Osteoblast (primary cell): Measurements from ENCODE around the gene CCN6. TPM values are rescaled to one million over a fixed set of nuclear protein-coding genes. Genes with fewer than 3 reads are reported as not detected.

Experiments used
- DNase-seq: peaks from one replicate; pipeline ENCODE4 v3.0.0; 2011; ENCODE audit warnings: low spot score, mixed read lengths; ENCODE audit not compliant: insufficient read length; ENCODE audit errors: missing footprints
- H2AFZ ChIP-seq: 2 replicates; pipeline ENCODE4 v1.6.0; 2011; ENCODE audit warnings: mild to moderate bottlenecking, low read length
- H3K27ac ChIP-seq: 2 replicates; pipeline ENCODE4 v1.5.1; 2011; ENCODE audit warnings: mild to moderate bottlenecking, low read depth, low read length, moderate library complexity
- H3K27me3 ChIP-seq: 2 replicates; pipeline ENCODE4 v1.6.0; 2012; ENCODE audit warnings: mild to moderate bottlenecking, control low read depth, inconsistent platforms, low read length, moderate library complexity; ENCODE audit not compliant: insufficient read depth
- H3K36me3 ChIP-seq: 2 replicates; pipeline ENCODE4 v1.5.1; 2011; ENCODE audit warnings: mild to moderate bottlenecking, low read length, control low read depth, moderate library complexity; ENCODE audit not compliant: insufficient read depth
- H3K4me1 ChIP-seq: 2 replicates; pipeline ENCODE4 v1.5.1; 2011; ENCODE audit warnings: mild to moderate bottlenecking, low read length, control low read depth, moderate library complexity; ENCODE audit not compliant: insufficient read depth
- H3K4me2 ChIP-seq: 2 replicates; pipeline ENCODE4 v1.6.0; 2011; ENCODE audit warnings: mild to moderate bottlenecking, low read length; ENCODE audit not compliant: insufficient read depth
- H3K4me3 ChIP-seq: fragments of 200-600 bp; sonication (generic); 3 replicates; pipeline ENCODE4 v1.5.1; 2012; ENCODE audit warnings: mild to moderate bottlenecking, low read length, inconsistent platforms; ENCODE audit not compliant: insufficient read depth
- H3K79me2 ChIP-seq: 2 replicates; pipeline ENCODE4 v1.6.0; 2012; ENCODE audit warnings: mild to moderate bottlenecking, low read length, control low read depth, inconsistent platforms; ENCODE audit not compliant: insufficient read depth
- H3K9me3 ChIP-seq: 2 replicates; pipeline ENCODE4 v1.5.1; 2011; ENCODE audit warnings: low read depth, low read length, control low read depth
- H4K20me1 ChIP-seq: 2 replicates; pipeline ENCODE4 v1.6.0; 2012; ENCODE audit warnings: mild to moderate bottlenecking, low read length, control low read depth; ENCODE audit not compliant: insufficient read depth
- total RNA-seq: library from RNA; depleted of rRNA; stranded (reverse); fragments of >200 nt; gene quantifications from 2 replicates; pipeline ENCODE4 v1.2.3, GENCODE V29; 2012
- TF ChIP-seq, protein P1 (sequence below): IDR thresholded peaks from 2 replicates; pipeline ENCODE4 v1.5.1; 2011; ENCODE audit warnings: mild to moderate bottlenecking, low read depth, low read length, moderate library complexity; ENCODE audit errors: extremely low read depth

Gene CCN6
- total RNA-seq, 1 donor = 6.9 TPM

DNA sequence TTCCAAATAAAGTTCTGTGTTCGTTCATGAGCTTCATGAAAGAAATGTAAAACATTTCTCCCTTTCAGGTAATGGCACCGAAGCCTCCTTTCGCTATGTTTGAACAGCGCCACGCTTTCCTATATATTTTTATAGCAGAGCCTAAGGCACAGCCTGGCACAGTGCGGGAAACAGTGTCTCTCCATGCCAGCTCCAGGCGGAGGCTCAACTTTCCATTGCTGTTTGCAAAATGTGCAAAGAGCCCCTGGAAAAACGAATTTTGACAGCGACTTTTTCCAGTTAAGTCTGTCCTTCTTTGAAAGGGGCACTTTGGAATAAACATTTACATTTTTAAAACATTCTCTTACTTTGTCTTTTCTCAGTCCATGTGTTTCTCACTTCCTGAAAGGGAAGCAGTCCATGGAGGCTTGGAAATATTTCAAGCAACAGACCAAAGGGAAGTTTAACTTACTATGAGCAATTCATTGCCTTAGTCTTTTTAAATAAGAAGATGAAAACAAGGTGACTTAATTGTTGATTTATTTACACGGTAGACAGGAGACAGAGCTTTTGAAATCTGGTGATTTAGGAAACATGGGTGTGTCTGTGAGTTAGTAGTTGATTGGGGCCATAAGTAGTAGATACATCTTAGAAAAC lies 769 bp downstream of the CCN6 start:
- Histone ChIP-seq H3K36me3 (no peaks in the 10 kb centered on the region), H3K79me2 (no peaks in the 10 kb centered on the region), H4K20me1 (no peaks in the 10 kb centered on the region), H3K4me3 (peak overlapping the region; percentile 52), H3K4me1 (no peaks in the 10 kb centered on the region), H2AFZ (peak overlapping the region; percentile 94), H3K27ac (no peak overlapping the region), H3K9me3 (no peaks in the 10 kb centered on the region), H3K4me2 (peak overlapping the region; percentile 66), H3K27me3 (no peaks in the 10 kb centered on the region)
- DNase-seq = peak; percentile 73
- TF ChIP-seq, protein P1, sequence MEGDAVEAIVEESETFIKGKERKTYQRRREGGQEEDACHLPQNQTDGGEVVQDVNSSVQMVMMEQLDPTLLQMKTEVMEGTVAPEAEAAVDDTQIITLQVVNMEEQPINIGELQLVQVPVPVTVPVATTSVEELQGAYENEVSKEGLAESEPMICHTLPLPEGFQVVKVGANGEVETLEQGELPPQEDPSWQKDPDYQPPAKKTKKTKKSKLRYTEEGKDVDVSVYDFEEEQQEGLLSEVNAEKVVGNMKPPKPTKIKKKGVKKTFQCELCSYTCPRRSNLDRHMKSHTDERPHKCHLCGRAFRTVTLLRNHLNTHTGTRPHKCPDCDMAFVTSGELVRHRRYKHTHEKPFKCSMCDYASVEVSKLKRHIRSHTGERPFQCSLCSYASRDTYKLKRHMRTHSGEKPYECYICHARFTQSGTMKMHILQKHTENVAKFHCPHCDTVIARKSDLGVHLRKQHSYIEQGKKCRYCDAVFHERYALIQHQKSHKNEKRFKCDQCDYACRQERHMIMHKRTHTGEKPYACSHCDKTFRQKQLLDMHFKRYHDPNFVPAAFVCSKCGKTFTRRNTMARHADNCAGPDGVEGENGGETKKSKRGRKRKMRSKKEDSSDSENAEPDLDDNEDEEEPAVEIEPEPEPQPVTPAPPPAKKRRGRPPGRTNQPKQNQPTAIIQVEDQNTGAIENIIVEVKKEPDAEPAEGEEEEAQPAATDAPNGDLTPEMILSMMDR = no peak

- Histone ChIP-seq H3K4me1 (peaks cover 6% of the 10 kb centered on the region), H3K36me3 (no peaks in the 10 kb centered on the region), H3K9me3 (no peaks in the 10 kb centered on the region), H2AFZ (no peak overlapping the region), H3K79me2 (no peaks in the 10 kb centered on the region), H3K4me3 (no peak overlapping the region), H3K4me2 (no peak overlapping the region), H3K27me3 (no peaks in the 10 kb centered on the region), H3K27ac (no peak overlapping the region), H4K20me1 (no peaks in the 10 kb centered on the region)
- DNase-seq = peak; percentile 3
- TF ChIP-seq, protein P1 = no peak
Observed at GRCh38 chr6:112058243-112059032, 4.5 kb downstream of the CCN6 start.

DNA sequence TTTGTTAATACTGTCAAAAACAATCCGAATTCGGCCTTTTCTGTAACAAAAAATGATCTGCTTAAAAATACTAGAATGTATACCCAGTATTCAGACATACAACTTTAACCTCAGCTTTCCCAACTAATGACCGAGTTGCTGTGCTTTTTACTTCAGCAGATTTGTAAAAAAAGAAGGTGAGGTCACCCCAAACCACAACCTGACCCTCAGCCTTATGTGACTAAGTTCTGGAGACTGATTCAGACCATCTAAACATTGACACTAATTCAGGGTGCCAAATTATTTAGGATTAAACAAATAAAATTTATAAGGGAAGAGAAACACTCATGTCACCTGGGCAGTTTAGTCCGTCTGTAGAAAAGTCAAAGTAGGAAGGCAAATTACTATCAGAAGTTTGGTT lies 7.7 kb downstream of the CCN6 start:
- Histone ChIP-seq H3K4me2 (no peak overlapping the region), H3K27me3 (no peaks in the 10 kb centered on the region), H3K4me1 (peaks cover 6% of the 10 kb centered on the region), H3K79me2 (no peaks in the 10 kb centered on the region), H4K20me1 (no peaks in the 10 kb centered on the region), H3K36me3 (no peaks in the 10 kb centered on the region), H2AFZ (no peak overlapping the region), H3K9me3 (no peaks in the 10 kb centered on the region), H3K27ac (no peak overlapping the region), H3K4me3 (no peak overlapping the region)
- TF ChIP-seq, protein P1 = no peak
- peak; percentile 71 for DNase-seq

- Histone ChIP-seq H3K27me3 (no peaks in the 10 kb centered on the region), H3K27ac (no peak overlapping the region), H3K79me2 (no peaks in the 10 kb centered on the region), H3K4me3 (no peak overlapping the region), H3K4me2 (no peak overlapping the region), H4K20me1 (no peaks in the 10 kb centered on the region), H3K4me1 (peaks cover 6% of the 10 kb centered on the region), H2AFZ (no peak overlapping the region), H3K9me3 (no peaks in the 10 kb centered on the region), H3K36me3 (no peaks in the 10 kb centered on the region)
- no peak for DNase-seq
- TF ChIP-seq, protein P1 = no peak
Observed at GRCh38 chr6:112062966-112063365, 9.1 kb downstream of the CCN6 start.
